ENCODE results near the gene PTMA.
"Not testable (repeated sequence)": the region's sequence is repeated elsewhere in the genome, so short reads cannot be mapped to it uniquely, and the experiment has no call there.

Gene PTMA, protein sequence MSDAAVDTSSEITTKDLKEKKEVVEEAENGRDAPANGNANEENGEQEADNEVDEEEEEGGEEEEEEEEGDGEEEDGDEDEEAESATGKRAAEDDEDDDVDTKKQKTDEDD

DNA sequence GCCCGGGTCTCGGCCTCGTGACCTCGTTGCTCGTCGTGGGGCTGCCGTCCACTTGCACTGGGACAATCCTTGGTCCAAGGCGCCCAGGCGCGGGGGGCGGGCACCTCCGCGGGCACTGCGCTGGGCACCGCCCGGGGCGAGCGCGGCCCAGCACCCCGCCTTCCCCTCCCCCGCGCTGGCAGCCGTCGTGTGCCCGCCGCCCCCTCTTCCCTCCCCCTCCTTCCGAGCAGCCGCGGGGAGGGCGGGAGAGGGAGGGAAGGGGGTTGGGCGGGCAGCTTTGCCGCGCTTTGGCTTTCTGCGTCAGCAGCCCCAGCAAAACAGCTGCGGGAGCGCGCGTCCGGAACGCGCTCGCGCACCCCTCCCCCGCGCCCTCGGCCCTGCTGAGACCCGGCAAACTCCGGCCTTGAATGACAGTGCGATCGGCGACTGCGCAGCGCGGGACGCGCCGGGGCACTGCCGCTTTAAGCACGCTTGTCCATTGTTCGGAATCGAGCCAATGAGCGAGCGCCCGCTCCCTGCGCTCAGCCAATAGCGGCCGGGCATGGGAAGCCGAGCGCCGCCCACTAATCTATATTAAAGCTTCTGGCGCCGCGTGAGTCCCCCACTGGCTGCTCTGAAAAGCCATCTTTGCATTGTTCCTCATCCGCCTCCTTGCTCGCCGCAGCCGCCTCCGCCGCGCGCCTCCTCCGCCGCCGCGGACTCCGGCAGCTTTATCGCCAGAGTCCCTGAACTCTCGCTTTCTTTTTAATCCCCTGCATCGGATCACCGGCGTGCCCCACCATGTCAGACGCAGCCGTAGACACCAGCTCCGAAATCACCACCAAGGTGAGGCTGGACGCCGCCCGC is at the start of gene PTMA:
Gene PTMA (plus strand): TSS at position 599 of the 846 bp plus-strand sequence. CDS start 182 bp downstream, at position 781.
- DNase-seq (ENCODE audit: low read depth, low spot score), result peak; percentile 99

DNA sequence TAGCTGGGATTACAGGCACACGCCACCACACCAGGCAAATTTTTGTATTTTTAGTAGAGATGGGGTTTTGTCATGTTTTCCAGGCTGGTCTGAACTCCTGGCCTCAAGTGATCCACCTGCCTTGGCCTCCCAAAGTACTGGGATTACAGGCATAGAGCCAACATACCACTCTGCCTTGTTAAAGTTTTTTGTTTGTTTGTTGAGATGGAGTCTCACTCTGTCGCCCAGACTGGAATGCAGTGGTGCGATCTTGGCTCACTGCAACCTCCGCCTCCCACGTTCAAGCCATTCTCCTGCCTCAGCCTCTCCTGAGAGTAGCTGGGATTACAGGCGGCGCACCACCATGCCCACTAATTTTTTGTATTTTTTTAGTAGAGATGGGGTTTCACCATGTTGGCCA is 48.3 kb upstream of the PTMA start:
- not testable (repeated sequence) for DNase-seq (ENCODE audit: low read depth, low spot score)

DNA sequence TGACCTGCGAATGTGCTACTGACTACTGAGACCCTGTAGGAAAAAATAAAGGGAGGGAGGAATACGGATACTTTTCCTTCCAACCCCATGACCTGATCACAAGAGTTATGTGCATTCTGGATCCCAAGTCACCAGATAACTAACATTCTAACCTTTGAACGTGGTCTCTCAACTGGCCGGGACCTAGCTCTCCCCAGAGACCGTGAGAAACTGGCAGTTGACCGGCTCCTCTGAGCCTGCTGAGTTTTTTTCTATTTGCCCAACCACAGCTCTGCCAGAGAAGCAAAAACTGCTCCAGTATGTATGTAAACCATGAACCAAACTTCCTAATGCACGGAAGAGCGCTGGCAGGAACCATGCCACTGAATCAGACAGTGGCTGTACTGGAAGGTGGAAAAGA is 47.5 kb upstream of the PTMA start:
- DNase-seq (ENCODE audit: low read depth, low spot score), result no peak

DNA sequence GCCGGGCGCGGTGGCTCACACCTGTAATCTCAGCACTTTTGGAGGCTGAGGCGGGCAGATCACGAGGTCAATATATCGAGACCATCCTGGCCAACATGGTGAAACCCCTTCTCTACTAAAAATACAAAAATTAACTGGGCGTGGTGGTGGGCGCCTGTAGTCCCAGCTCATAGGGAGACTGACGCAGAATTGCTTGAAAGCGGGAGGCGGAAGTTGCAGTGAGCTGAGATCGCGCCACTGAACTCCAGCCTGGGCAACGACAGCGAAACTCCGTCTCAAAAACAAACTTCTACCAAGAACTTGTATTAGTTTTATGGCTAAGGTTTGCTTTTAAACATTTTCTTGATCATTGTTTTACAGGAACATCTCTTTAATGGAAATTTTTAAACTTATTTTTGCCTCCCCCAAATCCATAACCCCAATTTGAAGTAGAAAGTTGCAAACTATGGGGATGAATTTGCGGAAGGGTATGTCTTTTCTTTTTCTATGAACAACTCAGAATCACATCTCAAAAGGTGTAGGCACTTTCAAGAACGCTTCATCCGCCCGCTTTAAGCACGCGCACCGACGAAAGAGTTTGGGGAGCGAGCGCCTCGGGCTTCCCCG is 46.8 kb upstream of the PTMA start:
- DNase-seq (ENCODE audit: low read depth, low spot score), result no peak

DNA sequence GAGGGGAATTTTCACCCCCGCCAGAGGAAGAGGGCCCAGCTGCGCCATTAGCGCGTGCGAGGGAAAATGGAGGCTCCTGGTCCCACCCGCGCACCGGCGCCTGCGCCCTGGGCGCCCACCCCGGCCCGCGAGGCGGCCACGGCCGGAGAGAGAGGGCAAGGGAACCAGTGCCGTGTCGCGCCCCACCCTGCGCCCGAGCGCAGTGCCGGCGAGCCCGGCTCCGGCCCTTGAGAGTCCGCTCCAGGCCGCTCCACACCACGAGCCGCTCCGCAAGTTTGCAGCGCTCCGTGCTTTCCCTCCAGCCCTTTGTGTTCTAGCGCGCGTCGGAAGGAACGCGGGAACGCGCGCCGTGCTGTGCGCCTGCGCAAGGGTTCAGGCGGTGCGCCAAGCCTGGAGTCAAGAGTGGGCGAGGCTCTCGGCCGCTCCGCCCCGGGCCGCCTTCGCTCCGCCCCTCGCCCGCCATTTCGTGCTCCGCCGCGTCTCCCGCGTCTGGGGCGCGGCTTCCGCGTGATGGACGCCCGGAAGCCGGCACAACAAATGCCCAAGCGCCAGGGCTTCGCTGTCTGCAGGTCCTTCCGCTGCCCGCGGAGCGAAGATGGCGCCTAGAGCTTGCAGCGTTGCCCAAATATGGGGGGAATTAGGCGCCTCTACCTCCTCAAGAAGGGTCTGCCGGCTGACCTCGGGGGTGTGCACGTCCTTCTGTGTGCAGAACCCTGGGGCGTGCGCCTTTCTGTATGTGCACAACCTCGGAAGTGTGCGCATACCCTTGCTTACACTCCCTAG is 46.1 kb upstream of the PTMA start:
- DNase-seq (ENCODE audit: low read depth, low spot score), result peak; percentile 91

DNA sequence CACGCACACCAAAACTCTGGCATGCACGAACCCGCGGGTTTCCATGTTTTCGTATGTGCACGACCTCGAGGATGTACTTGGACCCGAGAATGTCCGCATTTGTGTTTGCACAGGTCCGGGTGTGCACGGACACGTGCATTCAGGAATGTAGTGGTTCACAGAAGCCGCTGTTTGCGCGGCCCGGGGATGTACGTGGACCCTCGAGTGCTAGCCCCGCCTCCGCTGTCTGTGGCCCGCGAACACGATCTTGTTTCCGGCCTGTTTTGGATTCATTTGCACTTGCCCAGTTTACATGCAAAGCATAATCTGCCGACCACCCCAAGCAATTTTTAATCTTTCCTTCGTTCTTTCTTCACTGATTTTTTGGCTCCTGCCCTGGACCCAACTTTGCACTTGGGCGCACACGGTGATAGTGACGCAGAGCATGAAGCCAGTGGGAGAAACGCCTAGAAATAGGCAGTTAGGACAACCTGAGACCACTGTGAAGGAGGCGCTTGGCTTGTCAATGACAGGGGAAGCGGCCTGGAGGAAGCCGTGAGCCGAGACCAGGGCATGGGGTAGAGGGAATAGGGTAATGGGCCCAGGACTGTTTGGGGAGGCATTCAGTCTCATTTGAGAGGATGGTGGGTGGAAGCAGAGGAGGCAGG is 45.4 kb upstream of the PTMA start:
- DNase-seq (ENCODE audit: low read depth, low spot score), result no peak

DNA sequence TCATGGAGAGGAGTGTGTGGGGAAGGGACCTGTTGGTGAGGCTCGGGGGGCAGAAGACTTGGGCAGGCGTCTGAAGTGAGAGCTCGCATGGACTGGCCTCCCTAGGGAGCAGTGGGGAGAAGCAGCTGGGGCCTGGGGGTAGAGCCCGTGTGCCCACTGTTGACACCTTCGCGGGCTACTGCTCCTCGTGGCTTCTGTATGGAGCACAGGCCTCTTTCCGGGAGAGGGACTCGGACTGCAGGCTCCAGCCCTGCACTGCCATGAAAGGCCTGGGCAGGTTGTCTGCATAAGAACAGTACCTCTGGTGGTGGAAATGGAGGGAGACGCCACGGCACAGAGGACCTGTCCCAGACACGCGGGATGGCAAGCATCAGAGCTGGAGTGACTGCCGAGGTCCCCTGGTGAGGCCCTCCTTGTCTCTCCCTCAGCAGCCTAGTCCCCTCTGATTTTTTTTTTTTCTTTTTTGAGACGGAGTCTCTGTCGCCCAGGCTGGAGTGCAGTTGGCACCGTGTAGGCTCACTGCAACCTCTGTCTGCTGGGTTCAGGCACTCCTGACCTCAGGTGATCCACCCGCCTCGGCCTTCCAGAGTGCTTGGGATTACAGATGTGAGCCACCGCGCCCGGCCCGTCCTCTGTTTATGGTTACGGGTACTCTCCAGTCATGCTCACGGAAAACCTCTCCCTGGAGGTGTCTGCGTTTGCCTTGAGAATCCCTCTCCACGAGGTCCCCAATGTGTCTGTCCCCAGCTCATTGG is 44.7 kb upstream of the PTMA start:
- DNase-seq (ENCODE audit: low read depth, low spot score), result no peak

DNA sequence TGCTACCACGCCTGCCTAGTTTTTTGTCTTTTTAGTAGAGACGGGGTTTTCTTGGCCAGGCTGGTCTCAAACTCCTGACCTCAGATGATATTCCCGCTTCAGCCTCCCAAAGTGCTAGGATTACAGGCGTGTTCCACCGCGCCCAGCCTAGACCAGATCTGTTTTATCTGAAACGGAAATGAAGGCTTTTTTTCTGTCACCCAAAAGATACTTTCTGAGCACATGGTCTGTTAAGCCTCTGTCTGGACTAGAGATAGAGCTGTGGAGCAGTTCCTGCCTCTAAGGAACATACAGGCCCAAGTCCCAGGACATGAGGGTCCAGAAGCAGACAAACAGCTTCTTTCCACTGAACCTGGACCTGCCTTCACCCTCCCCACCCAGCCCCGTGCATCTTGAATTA is 43.6 kb upstream of the PTMA start:
- no peak for DNase-seq (ENCODE audit: low read depth, low spot score)

DNA sequence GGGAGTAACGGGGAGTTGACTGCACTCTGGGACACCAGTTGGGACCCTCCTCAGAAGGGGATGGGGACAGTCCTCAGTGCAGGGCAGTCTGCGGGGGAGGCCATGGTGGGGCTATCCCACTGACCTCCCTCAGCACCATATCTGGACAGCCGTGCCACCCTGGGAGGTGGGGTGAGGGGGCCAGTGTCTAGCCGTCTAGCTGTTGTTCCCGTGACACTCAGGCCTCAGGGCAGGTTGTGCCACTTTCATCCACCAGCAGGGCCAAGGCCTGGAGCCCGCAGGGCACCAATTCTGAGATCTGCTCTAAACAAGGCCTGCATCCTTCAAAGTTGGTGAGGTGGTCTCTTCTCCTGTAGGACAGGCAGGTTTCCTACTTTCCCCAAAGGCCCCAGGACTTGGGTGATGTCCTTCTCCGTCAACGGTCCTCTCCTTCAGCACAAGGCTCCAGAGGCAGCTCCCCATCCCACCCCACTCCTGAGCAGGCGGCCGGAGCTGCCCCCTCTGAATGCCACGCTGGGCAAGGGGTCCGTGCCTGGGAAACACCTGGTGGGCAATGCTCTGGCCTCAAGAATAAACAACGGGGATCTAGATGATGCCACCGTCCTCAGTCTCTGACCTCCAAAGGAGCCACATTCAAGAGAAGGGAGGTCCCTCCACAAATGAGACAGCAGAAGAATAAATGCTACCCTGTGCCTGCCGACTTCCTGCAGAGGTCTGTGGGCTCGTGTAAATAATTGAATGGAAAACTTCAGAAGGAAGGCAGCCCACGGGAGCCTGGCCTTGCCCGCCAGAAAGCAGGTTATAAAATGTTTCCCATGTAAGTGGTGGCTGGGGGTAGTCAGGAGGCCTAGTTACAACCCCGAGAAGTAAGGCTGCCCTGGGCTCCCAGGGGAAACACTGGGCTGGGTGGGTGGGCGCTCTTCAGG is 42.8 kb upstream of the PTMA start:
- no peak for DNase-seq (ENCODE audit: low read depth, low spot score)

DNA sequence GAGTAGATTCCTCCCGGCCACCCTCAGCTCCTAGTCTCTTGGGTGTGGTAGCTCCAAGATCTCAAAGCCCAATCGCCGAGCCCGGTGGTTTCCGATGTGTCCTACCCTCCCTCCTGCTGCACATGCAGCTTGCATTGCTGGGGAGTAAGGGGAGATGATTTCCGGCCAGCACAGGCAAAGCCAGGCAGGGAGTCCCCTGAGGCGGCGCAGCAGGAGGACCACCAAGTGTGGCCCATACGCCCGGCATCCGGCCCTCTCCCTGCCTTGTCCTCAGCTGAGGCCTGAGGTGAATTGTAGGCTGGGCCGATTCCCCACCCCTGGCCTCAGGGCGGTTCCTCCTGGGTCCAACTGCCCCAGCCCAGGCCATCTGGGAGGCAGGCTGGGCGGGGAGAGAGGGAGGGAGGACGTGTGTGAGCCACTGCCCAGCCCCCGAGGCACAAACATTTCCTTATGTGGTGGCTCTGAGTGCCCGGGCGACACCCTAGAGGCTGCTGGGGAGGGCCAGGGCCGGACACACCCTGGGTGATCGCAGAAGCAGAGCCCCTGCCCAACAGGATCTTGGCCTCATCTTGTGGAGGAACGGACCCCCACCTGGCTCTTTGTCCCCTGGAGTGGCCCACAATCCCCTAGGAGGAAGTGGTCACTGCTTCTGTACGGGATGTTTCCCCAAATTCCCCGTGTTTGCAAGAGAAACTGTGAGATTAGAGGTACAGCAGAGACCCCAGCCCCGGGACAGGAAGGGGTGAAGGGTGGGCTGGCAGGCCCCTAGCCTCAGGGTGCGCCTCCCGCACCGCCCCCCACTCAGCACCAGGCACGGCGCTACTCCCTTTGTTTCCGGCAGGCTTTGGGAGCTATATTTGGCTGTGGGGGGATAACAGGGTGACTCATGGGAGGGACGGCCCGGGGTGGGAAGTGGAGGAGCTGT is 41.9 kb upstream of the PTMA start:
- no peak for DNase-seq (ENCODE audit: low read depth, low spot score)

DNA sequence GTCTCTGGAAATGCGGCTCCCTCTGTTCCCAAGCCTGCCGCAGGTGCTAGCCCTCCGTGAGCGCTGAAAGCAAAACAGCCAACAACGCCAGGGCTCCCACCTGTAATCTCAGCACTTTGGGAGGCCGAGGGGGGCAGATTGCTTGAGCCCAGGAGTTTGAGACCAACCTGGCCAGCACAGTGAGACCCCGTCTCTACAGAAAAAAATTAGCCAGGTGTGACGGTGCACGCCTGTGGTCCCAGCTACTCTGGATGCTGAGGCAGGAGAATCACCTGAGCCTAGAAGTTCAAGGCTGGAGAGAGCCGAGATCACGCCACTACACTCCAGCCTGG is 41.3 kb upstream of the PTMA start:
- no peak for DNase-seq (ENCODE audit: low read depth, low spot score)

DNA sequence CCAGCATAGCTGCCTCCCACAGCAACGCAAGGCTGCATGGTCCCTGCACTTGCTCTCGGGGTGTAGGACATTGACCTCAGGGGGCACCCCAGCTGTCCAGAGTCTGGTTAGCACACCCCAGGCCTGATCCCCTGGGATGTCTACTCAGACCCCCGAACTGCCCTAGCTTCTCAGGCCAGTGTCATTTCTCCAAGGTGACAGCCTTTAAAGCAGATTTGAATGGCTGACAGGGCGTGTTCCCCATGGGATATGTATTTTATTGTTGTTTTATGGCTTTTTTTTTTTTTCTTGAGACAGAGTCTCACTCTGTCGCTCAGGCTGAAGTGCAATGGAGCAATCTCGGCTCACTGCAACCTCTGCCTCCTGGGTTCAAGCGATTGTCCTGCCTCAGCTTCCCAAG is 40.8 kb upstream of the PTMA start:
- no peak for DNase-seq (ENCODE audit: low read depth, low spot score)

DNA sequence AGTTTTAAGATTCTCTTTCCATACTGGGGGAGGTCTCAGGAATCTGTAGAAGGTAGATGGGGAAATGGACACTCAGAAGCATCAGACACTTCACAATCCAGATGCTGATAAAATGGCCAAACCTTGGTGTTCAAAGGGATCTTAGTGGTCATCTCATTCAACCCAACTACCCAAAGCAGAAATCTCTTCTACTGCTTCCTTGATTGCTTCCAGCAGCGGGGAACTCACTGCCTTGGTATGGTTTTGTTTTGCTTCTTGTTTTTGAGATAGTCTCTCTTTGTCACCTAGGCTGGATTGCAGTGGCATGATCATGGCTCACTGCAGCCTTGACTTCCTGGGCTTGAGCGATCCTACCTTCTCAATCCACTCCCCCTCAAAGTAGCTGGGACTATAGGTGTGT is 39.3 kb upstream of the PTMA start:
- no peak for DNase-seq (ENCODE audit: low read depth, low spot score)

DNA sequence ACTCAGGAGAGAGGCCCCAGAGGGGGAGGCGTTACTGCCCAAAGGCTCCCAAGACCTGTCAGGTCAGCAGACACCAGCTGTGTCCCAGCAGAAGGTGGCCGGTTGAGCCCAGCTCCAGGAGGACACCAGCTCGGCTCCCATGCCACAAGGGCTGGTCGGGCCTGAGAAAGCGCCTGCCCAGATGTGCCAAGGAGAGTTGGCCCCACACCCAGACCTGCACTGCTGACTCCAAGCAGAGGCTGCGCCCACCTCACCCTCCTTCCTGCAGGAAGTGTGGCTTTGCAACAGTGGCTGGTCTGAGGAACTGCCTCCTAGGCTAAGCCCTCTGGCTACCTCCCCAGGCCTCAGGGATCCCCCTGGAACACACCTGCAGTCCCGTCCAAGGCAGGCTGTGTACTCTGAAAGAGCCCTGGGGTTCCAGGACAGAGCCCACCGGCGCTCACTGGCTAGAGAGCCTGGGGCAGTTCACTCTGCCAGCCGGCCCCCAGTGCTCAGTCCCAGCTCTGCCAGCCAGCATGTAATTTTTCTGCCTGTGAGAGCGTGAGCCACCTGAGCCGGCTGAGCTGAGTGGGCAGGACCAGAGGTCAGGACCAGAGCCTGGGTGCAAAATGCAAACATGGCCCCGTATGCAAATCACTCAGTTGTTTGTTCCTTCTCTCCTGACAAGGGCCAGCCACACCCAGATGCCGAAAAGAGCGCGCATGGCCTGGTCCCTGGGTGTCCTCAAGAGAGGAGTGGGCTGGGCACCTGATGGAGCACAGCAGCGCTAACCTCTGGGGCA is 36.9 kb upstream of the PTMA start:
- no peak for DNase-seq (ENCODE audit: low read depth, low spot score)

DNA sequence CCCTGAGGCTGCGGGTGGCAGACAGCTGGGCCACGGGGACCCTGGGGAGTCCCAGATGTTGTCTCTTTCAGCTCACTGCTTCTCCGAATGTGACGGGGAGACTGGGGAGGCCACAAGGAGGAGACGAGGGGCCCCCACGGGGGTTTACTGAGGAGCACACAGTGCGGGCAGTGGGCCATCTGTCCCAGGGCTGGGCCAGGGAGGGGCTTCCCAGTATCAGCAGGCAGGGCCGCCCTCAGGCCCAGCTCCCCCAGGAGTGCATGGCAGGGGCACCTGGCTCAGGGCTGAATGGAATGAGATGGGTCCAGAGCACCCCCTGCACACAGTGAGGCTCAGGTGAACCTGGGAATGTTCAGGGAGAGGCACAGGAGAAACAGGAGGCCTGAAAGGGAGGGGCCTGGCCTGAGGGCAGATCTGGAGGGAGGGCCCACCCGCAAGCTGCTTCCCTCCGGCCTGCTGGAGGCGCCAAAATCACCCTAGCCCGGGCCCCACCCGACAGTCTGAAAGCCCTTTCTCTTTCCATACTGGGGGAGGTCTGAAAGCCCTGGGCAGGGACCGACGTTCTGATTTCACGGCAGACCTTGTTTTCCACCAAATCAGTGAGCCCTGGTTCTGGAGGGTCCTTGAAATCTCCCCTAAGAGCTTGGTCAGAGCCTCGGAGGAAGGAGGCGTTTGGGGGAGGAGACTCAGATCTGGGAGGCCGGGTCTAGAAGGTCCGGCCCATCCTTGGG is 35.5 kb upstream of the PTMA start:
- DNase-seq (ENCODE audit: low read depth, low spot score), result no peak

DNA sequence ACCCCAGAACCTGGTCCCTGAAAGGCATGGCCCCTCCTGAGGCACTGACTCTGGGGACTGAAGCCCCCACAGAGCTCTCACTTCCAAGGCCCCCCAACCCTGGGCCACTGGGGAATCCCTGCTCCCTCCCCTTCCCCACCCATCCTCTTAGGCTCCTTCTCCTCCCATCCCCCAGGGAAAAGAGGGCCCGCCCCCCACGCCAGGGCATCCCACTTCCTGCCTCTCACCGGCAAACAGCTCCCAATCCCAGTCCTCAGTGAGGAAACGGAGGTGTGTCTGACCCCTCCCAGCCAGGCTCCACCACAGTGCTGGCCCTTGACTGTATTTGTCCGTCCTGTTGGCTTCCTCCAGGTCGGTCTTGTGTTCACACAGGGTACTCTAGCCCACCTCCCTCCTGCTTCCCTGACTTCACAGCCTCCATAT is 35.0 kb upstream of the PTMA start:
- no peak for DNase-seq (ENCODE audit: low read depth, low spot score)

DNA sequence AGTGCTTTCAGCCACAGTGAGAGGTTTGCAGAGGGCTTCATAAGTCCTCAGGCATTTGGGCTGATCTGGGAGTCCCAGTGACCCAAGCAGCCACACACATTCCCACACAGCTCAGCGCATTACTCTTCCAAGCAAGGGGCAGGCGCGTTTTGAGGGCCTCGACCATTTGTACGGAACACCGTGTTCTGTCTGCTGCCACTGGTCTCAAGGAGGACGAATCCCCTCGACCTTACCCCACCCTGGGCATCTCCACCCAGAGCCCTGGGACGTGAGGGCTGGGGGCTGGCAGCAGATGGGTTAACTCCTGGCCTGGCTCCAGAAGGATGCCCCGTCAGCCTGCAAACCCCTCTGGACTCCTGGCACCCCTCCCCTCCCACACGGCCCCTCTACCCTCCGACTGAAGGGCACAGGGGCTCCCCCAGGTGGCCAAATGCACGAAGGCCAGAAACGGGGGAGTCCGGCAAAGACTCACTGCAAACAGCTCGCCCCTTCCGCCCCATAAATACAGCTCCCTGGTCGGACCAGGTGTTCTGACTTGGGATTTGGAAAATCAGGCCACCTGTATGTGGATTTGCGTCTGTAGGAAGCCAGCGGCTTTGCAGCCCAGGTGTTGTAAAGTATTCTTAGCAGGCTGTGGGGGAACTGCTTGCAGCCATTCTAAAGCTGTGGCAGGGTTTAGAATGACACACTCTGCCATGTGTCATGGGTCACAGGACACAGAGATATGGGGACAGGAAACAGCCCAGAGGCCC is 33.6 kb upstream of the PTMA start:
- peak; percentile 24 for DNase-seq (ENCODE audit: low read depth, low spot score)

All from activated naive CD8-positive, alpha-beta T cell treated with anti-CD3 and anti-CD28 coated beads, Interleukin-2, amount 50 U/mL, for 16 hours (primary cell).